ENCODE data around the gene SPAG8.

GRCh38 chr9:35836595-35836994 is 24.5 kb upstream of the SPAG8 start:
- no peak for TF ChIP-seq EZH2 (IDR thresholded peaks at IDR 0.05; ENCODE audit: borderline replicate concordance, low read depth, low read length, severe bottlenecking)
- TF ChIP-seq CTCF (IDR thresholded peaks at IDR 0.05; ENCODE audit: borderline replicate concordance, extremely low read depth, low read length, poor library complexity, severe bottlenecking): no peak

All from DND-41 (cell line).